Stimulated activated CD4-positive, alpha-beta T cell treated with anti-CD3 and anti-CD28 coated beads, TNF-alpha, amount 100 ng/mL, for 1 hour (primary cell): ENCODE results near the gene MRPL36.

Source experiments
- DNase-seq, 3 donors: peaks; one replicate each; pipeline ENCODE4 v3.0.0-alpha.2; 2020; ENCODE audit warnings: low read depth in 3 of 3, low spot score in 1 of 3

MRPL36 gene

DNA sequence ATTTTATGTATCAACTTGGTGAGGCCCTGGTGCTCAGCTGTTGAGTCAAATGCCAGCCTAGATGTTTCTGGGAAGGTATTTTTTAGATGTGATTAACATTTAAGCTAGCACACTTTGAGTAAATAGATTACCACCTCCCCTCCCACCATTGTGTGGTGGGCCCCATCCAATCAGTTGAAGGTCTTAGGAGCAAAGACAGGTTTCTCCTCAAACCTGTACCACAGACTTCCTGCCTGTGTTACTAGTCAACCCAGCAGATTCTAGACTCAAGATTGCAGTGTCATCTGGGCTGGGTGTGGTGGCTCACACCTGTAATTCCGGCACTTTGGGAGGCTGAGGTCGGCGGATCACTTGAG is 33.8 kb downstream of the MRPL36 start:
- no peak for DNase-seq

DNA sequence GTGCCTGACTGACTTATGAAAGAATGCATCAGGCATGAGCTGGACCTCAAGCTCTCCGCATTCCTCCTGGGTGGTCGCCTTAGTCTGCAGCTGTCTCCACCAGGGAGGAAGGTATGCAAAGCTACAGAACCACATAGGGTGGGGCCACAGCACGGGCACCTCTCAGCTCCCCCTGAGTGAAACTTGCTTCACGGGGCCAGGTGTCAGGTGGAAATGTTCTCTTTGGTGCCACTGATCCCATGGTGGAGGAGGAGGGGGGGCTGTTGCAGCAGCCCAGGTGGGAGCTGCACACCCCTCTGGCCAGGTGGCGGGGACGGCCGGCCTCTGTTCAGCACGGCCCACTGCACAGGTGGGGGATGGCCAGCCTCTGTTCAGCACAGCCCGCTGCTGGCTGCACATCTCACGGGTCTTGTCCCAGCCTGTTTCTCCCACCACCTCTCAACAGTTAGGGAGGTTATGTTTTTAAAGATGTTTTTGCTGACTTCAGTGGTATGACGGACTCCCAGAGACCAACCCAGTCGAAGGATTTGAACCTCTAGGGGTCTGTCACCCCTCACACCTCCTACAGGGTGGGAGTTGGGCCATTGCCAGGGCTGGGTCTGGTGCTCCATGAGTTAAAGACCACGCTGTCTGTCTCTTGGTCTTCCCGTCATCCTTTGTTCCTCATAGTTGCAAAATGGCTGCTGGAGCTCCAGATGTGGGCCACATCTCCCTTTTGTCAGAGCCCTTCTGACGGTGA is 34.3 kb downstream of the MRPL36 start:
- DNase-seq = no peak

DNA sequence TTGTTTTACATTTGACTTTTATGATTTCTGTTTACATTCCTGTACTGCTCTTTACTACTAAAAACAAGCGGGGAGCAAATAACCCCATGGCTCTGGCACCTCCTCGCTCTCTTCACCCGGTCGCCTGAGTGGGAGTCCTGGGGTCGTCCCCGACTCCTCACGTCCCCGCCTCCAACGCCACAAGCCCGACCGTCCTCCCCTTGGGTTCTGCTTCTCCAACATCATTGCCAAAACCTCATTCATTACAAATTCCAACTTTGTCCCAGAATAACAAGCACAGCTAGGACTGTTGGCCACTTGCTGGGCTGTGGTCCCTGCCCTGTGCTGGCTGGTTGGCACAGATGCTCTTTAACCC is 35.1 kb downstream of the MRPL36 start:
- no peak for DNase-seq

DNA sequence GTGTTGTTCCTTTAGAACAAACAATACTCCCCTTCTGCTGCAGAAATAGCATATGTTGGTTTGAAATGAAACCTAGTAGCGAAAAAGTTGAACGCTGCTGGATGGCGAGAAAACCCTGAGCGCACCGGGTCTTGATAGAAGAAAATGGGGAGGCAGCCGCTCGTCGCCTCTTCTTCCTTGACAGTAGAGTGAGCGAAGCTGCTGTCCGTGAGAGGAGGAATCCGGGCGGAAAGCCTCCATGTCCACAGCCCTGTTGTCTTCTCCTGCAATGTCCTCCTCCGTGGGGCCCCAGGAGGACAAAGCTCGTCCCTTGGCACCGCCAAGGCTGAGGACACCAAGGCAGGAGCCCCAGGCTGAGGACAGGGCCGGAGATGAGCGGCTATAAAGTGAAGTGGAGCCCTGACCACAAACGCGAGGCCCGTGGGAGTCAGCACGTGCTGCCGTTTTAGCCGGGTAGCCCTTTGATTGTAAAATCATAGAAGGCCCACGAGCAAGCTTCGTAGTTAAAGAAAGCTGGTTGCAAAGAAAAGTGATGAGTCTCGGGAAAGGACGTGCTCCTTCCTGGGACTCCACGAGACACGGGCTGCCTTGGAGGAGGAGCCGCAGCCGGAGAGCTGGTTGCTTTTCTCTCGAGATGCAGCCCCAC is 35.6 kb downstream of the MRPL36 start:
- no peak for DNase-seq

DNA sequence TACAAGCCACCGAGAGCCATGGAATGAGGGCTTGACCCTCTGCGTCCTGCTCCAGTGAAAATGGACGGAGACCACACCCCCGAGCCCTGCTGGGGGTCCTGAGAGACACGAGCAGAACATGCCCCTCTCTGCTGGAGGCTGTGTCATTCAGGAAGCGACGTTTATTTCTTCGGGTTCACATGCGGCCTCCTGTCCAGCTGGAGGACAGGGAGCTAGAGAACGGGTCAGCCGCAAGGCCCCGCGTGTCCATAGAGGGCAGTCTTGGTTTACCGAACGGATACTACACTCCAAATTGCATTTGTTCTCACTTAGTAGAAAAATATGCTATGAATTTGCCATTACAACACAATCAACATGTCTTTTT is 36.1 kb downstream of the MRPL36 start:
- no peak for DNase-seq

DNA sequence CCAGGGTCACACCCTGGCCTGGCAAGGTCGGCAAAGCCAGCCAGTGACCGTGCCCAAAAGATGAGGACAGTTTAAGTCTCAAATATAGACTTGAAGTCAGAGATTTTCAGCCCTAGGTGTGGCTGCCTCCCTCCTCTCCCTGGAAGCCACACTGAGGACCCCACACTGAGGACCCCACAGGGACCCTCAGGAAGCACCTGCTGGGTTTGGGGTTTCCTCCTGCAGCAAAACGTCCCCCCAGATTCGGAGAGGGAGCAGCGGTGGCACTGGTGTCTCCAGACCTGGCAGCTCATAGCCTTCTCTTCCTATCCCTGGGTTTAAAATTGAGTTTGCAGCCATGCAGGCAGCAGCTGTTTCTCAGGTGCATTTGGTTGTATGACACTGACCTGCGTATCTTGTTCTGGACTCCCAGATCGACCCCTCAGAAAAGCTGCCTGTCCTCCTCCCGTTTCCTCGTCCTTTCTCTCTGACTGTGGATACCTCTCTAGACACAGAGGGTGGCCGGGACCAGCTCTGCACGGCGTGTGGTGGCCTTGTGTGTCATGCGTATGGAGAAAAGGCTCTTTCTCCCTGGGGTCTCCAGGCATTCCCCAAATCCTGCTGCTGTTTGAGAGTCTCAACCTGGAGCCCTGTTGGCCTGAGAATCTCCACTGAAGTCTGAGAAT is 36.6 kb downstream of the MRPL36 start:
- DNase-seq = no peak

DNA sequence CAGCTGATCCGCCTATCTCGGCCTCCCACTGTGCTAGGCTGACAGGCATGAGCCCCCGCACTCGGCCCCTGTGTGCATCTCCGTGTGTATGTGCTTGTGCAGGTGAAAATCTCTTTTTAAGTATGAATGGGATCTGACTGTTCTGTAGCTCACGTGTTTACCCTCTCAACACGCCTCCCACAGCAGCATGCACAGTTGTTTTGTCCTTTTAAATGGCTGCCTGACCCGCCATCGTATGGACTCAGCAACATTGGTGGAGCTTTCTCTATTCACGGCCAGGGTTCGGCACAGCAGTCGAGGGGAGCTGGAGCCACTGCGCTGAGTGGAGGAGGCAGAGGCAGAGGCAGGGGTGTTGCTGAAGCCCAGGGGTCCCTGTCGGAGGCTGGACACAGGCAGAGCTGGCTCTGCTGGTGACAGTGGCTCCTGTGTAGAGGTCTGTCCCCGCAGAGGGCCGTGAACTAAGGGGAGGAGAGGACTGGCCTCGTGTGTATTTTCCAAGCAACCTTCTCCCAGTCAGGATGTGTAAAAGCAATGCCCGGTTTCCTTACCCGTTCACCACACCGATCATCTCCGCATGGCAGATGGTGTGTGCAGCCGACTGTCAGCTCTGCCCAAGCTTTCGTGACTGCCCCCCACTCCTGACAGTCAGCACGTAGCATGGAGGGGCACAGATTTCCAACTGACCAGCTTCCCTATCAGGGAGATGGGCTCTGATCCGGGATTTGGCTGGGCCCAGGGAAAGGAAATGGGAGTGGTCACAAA is 37.3 kb downstream of the MRPL36 start:
- DNase-seq = no peak

DNA sequence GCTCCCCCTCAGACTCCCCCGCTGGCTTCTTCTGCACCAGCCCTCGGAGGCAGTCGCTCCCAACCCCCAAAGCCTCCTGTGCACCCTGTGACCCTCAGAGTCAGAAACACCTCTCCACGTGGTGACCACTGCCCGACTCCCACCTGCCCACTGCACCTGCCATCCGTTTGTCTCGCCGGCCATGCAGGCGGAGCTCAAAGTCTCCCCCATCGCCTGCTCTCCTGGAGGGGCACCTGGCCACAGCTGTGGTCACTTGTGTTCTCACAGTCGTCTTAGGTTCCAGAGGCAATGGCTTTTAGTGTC is 38.2 kb downstream of the MRPL36 start:
- no peak for DNase-seq

DNA sequence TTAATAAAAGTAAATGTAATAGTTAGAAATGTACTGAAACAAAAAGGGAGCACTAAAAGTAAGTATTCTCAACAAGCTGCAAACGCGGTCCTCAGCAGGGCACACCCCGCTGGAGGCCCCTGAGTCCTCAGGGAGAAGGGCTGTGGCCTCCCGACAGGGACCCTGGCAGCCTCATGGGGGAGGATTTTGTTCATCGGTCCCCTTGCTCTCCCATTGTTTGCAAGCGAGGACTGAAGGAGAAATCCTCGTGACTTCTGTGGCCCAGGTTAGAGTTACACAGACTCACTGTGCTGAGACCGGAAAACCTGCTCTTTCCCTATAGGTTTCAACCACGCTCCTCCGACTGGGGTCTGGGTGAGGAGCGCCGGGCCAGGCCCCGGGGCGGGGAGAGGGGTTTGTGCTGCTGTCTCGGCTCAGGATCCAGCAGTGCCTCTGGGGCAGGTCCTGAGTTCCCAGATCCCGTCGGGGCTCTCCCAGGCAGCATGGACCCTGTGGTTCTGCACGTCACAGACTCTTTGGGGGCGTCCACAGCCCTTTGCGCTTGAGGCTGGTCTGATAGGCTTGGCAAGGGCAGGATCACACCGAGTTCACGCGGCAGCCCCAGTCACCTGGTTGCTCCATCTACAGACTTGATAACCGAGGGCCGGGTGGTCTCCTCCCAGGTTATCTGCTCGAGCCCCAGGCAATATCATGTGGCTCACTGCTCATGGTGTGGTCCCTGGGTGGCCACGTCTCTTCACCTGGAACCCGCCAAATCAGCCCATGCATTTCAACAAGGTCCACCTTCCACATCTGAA is 38.8 kb downstream of the MRPL36 start:
- DNase-seq = no peak

DNA sequence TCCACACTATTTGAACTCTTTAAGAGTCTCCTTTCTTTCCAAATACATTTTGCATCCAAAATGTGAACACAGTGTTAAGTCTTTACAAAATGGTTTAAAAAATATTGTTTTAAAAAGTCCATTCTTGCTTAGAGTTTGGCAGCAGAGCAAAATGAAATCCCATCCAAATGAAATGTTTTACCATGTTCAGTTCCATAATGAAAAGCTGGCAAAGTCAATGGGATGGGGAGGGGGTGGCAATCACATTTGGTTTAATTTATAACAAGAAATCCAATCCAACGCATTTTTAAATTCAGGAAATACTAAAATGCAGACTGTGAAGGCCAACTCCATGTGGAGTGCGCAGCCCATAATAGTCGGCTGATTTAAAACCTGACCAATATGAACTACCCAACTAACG is 39.4 kb downstream of the MRPL36 start:
- no peak for DNase-seq

DNA sequence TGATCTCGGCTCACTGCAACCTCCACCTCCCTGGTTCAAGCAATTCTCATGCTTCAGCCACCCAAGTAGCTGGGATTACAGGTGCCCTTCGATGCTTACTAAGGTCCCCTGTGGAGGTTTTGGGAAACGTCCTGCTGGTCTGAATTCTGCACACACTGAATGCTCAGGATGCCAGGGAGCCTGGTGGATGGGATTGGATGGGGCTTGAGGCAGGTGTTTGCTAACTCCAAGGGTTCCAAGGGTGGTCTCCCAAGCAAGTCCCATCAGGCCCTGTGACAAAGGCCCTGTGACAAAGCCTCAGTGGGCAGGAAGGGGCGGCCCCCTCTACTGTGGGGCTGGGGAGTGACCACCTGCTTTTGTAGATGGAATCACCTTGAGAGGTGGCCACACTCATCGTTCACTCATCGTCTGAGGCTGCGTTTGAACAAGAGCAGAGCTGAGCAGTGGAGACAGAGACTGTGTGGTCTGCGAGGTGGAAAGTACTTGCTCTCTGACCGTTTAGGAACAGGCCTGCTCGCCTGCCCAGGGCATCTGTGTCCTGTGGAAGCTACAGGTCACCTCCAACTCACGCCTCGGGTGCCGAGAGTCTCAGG is 40.2 kb downstream of the MRPL36 start:
- DNase-seq = no peak

DNA sequence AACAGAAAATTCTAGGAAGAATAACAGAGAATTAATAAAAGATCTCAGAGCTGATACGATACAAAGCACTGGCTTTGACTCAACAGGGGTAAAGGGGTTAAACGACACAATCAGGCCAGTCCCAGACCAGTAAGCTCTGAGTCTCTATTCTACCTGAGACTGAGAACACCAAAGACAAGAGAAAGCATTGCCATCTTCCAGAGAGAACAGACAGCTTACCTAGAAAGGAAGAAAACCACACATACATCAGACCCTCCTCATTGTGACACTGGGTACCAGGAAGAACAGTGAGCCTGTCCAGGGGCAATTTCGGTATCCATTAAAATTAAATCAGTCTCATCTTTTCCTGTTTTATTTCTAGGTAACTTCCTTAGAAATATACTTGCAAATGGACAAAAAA is 41.1 kb downstream of the MRPL36 start:
- no peak for DNase-seq

DNA sequence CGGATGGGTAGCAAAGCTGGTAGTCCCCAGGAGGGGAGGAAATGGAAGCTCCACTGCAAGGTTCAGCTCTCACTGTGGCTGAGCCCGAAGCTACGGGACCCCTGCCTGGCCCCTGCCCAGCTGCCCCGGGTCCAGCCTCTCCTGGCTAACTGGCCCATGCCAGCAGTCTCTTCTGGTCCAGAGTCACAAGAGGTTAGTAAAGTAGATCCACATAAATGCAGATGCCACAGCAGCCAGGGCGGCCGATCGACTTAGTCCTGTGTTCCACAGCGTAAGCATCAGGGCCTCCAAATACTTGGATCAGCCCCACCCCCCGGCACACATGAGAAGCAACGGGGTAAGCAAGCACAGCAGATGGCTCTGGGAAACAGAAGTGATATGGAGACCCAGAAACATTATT is 42.1 kb downstream of the MRPL36 start:
- DNase-seq = no peak

DNA sequence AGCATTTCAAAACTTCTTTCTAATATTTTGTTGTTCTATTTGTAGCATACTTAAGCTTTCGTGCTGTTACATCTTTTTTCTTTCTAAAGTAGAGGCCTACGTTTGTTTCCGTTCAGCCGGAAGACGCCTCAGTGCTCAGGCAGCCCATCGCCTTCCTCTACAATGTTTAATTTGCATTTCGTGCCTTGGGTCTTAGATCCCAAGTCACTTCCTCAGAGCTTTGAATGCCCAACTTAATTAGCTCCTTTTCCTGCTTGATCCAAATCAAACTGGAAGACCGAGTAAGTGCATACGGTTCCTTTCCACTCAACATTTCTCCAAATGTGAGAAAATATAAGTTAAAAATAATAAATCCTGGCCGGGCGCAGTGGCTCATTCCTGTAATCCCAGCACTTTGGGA is 43.2 kb downstream of the MRPL36 start:
- no peak for DNase-seq

DNA sequence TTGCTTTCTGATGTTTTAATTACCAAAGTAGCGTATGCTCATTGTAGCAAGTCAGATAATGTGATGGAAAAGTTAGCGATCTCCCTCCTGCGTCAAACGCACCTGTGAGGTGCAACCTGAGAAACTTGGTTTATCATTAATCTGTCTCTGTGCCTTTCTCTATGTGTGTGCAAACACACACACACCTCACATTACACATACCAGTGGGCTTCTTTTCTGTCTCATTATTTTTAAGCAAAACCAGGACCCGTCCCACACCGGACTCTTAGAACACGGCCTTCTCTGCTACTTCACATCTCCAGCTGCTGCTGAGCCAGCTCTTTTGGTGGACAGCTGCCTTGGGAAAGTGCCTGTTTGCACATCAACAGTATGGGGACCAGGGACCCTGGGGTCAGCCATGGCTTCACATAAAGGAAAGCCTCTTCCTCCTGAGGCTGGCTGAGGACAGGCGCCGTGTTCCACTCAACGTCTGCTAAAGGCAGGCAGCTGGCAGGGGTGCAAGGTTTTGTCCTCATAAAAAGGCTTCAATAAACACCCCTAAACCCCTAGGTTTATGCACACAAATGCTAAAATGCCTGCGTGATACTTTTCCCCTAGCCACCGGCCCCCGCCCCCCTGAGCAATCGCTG is 44.2 kb downstream of the MRPL36 start:
- DNase-seq = no peak

DNA sequence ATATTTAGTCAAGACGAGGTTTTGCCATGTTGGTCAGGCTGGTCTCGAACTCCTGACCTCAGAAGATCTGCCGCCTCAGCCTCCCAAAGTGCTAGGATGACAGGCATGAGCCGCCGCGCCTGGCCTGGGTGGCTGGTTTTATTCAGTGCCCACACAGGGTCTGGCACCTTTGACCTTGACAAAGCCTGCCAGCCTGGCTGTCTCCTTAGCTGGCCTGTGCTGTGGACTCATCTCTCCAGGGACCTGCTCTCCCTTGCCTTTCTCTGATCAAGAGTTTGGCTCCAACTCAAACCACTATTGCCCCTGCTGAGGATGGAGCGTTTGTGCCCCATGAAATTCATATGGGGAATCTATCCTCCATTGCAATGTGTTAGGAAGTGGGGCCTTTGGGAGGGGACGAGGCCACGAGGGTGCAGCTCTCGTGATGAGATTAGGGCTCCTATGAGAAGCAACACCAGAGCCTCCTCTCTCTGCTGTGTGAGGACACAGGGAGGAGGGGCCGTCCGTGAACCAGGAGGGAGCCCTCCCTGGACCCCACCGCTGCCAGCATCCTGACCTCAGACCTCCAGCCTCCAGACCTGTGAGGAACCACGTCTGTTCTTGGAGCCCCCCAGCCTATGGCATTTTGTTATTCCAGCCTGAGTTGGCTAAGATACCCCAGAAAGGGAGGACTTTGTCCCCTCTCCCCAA is 45.0 kb downstream of the MRPL36 start:
- no peak for DNase-seq

DNA sequence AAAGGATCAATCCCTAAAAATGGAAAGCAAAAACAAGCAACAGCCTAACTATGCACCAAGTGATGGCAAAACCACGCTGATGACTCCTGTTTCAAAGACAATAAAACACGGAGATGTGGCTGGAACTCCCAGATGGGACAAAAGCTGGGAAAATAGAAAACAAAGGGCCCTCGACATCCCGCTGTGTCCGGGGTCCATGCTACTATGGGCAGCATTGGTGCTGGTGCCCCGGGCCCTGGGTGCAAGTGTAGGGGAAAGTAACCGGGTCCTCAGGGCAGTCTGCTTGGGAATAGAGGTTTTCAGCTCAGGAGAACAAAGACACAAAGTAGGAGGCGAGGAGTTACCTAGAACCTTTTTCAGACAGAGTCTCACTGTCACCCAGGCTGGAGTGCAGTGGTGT is 46.1 kb downstream of the MRPL36 start:
- no peak for DNase-seq

DNA sequence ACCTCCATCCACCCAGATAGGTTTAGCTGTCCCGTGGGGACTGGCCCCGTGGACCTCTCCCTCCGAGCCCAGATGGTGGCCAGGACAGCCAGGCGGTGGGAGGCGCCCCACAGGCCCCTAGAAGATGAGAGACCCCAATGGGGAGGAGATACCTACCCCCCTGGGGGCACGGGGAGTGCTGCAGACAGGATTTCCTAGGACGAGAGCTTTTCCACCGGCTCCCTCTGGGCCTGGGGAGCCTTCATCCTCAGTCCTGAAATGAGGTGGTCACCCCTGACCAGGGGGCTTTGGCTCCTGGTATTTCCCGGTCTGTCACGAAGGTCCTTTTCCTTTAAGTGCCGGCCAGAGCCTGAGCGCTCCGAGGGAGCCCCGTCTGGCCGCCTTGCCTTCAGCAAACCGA is 46.8 kb downstream of the MRPL36 start:
- no peak for DNase-seq

DNA sequence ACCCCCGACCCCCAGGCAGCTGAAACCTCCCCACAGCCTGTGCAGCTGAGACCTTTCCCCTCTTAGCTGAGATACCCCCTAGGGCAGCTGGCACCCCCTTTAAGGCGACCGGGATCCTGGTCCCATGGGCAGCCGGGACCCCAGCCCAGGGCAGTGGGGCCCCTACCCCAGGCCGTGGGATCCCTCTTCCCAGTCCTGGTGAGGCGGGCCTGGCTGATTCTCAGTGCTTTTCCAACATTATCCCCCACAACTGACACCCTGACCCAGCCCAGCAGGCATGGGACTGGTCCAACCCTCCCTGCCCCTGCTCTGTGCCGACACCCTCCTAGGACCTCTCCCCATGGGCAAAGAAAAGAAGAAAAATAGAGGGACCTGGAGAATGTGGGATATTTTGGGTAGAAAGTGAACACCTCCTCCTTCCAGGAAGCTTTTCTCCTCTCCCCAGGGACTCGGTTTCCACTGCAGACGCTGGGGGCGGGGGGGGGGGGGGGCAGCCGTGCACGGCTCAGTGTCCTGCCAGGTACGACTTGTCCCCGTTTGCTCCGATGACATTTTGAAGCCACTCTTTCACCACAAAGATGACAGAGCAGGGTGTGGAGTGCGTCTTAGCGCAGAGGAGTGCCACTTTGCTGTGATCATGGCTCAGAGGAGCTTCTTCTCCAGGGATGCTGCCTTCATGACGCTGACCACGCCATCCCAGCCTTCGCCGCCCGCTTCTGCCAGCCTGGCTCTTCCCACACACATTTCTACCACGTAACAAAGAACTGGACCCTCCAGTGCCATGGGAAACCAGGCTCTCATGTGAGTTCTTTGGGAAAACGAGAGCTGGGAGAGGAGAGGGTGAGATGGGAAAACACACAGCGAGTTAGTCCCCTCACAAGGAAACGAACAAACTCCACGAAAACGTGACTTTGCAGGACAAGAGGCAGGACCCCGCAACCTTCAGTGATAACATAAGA is 47.5 kb downstream of the MRPL36 start:
- DNase-seq = no peak
